Measurements from ENCODE around the gene ULK2.

Gene ULK2

DNA sequence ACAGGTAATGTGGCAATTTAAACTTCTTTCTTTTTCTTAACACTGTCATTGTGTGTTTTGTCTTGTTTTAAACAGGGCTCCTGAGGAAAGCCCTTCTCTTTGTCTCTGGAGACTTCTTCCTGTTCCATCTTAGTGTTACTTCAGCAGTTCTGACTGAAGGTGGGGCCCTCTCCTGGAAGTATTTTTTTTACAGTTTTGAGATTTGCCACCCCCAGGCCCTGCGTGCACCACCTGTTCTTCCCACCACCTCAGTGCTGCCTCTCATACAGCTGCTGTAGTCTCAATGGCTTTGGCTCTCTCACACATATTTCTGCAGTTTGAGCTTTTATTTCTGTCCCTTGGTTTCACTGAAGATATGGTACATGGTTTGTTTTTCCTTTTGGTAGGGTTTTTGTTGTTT is 67.2 kb downstream of the ULK2 start:
- no peaks in the 10 kb centered on the region for H3K27me3 Mint-ChIP-seq
- DNase-seq (ENCODE audit: low spot score in 2 of 2) = no peak
- peaks cover 18% of the 10 kb centered on the region for H3K36me3 Mint-ChIP-seq
- no peak for ATAC-seq (ENCODE audit: low read depth)
- H3K9me3 Mint-ChIP-seq = peaks cover 7% of the 10 kb centered on the region
- H3K4me1 Mint-ChIP-seq = peaks cover 3% of the 10 kb centered on the region
- H3K4me3 Mint-ChIP-seq = no peak overlapping the region
- no peak overlapping the region for H3K27ac Mint-ChIP-seq

DNA sequence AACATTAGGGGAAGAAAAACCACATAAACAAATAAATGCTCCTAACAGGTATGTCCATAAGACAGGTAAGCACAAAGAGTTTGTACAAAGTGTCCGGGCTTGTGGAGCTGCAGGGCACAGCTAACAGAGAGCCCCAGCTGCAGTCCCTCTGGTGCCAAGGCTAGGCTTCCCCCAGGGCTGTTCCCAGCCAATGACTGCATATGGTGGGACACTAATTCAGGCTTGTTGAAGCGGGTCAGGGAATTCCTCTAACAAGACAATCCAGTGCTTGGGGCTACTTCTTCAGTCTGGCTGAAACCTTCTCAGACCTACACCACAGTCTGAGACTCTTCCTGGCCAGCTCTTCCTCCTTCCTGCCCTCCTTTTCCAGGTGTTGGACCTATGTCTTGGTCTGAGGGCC is 67.9 kb downstream of the ULK2 start:
- ATAC-seq (ENCODE audit: low read depth) (no peak), DNase-seq (ENCODE audit: low spot score in 2 of 2) (no peak)
- peaks cover 22% of the 10 kb centered on the region for H3K36me3 Mint-ChIP-seq
- no peak overlapping the region for H3K27ac Mint-ChIP-seq
- H3K9me3 Mint-ChIP-seq = peaks cover 7% of the 10 kb centered on the region
- no peaks in the 10 kb centered on the region for H3K27me3 Mint-ChIP-seq
- no peak overlapping the region for H3K4me3 Mint-ChIP-seq
- H3K4me1 Mint-ChIP-seq = peaks cover 3% of the 10 kb centered on the region

DNA sequence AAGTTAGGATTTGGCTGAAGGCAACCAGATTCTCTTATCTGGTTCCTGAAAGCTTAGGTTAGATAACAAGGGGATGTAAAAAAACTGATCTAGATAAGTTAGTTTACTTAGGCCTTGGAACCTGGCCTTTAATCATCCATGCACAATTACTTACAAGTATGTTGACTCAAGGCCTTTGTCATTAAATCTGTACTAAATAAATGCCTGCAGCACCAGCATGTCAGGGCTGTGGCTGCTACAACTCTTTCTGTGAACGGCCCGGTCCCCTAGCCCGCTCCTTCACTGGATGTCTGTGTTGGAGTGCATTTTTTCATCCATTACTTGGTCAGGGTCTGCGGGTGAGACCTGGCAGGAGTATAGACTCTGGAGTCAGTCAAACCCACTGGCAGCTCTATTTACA is 71.3 kb downstream of the ULK2 start:
- Mint-ChIP-seq H3K4me3 (no peak overlapping the region), H3K27ac (no peak overlapping the region)
- no peak for ATAC-seq (ENCODE audit: low read depth)

DNA sequence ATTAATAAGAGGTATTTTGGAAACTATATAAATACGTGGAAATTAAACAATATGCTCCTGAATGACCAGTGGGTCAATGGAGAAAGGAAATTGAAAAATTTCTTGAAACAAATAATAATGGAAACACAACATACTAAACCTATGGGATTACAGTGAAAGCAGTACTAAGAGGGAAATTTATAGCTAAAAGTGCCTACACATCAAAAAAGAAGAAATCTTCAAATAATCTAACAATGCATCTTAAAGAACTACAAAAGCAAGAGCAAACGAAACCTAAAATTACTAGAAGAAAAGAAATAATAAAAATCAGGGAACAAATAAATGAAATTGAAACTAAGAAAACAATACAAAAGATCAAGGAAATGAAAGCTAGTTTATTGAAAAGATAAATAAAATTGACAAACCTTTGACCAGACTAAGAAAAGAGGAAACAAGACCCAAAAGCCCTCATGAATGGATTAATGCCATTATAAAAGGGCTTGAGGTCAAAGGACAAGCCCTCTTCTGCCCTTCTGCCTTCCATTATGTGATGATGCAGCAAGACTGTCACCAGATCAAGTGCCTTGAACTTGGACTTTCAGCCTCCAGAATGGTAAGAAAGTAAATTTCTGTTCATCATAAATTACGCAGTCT is 75.7 kb downstream of the ULK2 start:
- H3K4me3 Mint-ChIP-seq = no peak overlapping the region
- DNase-seq (ENCODE audit: low spot score in 2 of 2) (no peak), ATAC-seq (ENCODE audit: low read depth) (no peak)
- peaks cover 14% of the 10 kb centered on the region for H3K9me3 Mint-ChIP-seq
- H3K27me3 Mint-ChIP-seq = no peaks in the 10 kb centered on the region
- H3K4me1 Mint-ChIP-seq = no peaks in the 10 kb centered on the region
- H3K27ac Mint-ChIP-seq = no peak overlapping the region
- H3K36me3 Mint-ChIP-seq = peaks cover 45% of the 10 kb centered on the region

More for the DNA sequence above, 71.3 kb downstream of the ULK2 start:
- peaks cover 43% of the 10 kb centered on the region for H3K36me3 Mint-ChIP-seq
- DNase-seq (ENCODE audit: low spot score in 2 of 2) = no peak
- H3K27me3 Mint-ChIP-seq = no peaks in the 10 kb centered on the region
- H3K9me3 Mint-ChIP-seq = peaks cover 16% of the 10 kb centered on the region
- H3K4me1 Mint-ChIP-seq = peaks cover 3% of the 10 kb centered on the region

DNA sequence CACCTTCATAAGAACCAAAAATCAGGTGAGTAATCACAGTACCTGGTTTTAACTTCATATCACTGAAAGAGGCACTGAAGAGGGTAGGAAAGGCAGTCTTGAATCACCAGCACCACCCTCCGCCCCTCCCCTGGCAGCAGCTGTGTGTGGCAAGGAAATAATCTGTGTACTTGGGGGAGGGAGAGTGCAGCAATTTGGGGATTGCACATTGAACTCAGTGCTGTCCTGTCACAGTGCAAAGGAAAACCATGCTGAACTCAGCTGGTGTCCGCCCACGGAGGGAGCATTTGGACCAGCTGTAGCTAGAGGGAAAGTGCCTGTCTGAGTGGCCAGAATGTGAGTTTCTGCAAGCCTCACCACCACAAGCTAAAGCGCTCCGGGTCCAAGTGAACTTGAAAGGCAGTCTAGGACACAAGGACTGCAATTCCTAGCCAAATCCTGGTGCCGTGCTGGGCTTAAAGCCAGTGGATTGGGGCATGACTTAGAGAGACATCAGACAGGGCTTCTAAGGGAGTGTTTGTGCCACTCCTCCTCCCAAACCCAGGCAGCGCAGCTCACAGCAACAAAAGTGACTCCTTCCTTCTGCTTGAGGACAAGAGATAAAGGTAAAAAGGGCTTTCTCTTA is 79.9 kb downstream of the ULK2 start:
- no peaks in the 10 kb centered on the region for H3K4me1 Mint-ChIP-seq
- H3K9me3 Mint-ChIP-seq = no peaks in the 10 kb centered on the region
- no peak for DNase-seq (ENCODE audit: low spot score in 2 of 2)
- H3K4me3 Mint-ChIP-seq = no peak overlapping the region
- no peak overlapping the region for H3K27ac Mint-ChIP-seq
- peaks cover 13% of the 10 kb centered on the region for H3K36me3 Mint-ChIP-seq
- ATAC-seq (ENCODE audit: low read depth) = no peak
- no peaks in the 10 kb centered on the region for H3K27me3 Mint-ChIP-seq

DNA sequence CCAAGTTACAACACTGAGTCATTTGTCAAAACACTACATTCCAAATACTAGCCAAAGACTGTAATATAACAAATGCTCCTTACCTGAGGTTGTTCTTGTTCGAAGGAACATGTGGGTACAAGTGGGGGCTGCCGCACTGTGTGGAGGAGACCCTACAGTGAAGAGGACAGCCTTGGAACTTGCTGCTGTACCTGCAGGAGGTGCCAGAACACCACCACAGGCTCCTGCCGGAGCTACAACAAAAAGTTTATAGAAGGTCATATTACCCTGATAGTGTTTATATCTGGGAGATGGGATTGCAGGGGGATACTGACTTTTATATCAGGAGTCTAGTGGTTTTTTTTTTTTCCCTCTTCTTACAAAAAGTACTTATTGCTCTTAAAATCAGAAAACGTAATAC is 81.9 kb downstream of the ULK2 start:
- ATAC-seq (ENCODE audit: low read depth) (no peak), DNase-seq (ENCODE audit: low spot score in 2 of 2) (no peak)
- no peaks in the 10 kb centered on the region for H3K4me1 Mint-ChIP-seq
- no peaks in the 10 kb centered on the region for H3K27me3 Mint-ChIP-seq
- peaks cover 15% of the 10 kb centered on the region for H3K36me3 Mint-ChIP-seq
- H3K4me3 Mint-ChIP-seq = no peak overlapping the region
- H3K27ac Mint-ChIP-seq = no peak overlapping the region
- H3K9me3 Mint-ChIP-seq = no peaks in the 10 kb centered on the region

DNA sequence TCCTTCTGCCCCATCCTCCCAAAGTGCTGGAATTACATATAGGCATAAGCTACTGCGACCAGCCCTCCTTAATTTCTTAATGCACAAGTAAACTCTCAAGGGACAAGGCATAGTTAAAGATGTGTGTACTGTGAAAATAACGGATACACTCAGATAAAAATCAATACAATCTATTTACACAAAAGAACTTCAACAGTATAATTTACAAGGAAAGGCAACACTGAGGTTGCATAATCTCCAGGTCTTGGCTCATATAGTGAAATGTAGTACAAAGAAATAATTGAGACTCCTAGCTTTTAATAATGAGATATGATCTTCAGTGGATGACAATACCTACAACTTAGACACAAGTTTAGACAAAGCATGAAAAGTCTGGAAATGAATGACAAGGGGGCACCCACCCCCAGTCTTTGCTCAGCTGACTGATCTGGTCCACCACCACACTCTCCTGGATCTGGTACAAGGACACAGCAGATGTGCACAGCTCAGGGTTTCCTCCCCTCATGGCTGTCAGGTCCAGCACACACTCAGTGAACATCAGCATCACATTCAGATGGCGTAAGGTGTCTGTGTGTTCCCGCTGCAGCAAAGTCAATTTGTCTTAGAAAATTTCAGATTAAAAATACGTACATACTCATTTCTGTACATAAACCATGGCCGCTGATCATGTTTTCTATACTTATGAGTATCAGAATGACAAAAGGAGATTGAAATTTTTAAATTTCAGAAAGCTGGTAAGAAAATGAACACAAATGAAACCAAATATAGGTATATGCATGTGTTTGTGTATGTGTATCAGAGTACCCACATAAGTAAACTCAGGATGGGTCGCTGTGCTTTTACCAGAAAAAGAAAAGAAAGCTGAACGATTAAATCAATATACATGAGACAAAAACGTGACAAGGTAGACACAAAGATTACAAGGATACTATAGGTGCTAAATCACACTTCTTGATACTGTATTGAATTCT is 86.0 kb downstream of the ULK2 start:
- no peak for ATAC-seq (ENCODE audit: low read depth)
- Mint-ChIP-seq H3K36me3 (peaks cover 8% of the 10 kb centered on the region), H3K9me3 (no peaks in the 10 kb centered on the region), H3K27ac (peak overlapping the region; percentile 20), H3K27me3 (peaks cover 1% of the 10 kb centered on the region), H3K4me1 (no peaks in the 10 kb centered on the region), H3K4me3 (no peak overlapping the region)
- DNase-seq (ENCODE audit: low spot score in 2 of 2) = no peak

DNA sequence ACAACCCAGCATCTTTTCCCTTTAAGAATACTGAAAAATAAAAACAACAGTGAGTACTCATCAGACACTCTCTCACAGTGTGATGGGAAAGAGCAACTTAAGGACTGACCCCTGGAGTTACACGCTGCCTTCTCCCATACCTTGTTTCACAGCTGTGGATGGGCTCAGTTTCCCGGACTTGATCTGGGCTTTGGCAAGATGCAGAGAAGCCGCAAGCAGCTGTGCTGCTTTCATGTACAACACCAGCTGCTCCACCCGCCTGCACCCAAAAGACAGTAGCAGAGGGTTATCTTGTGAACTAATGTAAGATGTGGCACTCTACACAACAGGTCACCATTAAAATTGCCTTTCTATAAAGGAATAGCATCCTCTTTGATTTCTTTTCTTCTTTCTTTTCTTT is 86.9 kb downstream of the ULK2 start:
- DNase-seq (ENCODE audit: low spot score in 2 of 2) (no peak), ATAC-seq (ENCODE audit: low read depth) (no peak)
- H3K36me3 Mint-ChIP-seq = peaks cover 9% of the 10 kb centered on the region
- no peaks in the 10 kb centered on the region for H3K9me3 Mint-ChIP-seq
- H3K4me3 Mint-ChIP-seq = no peak overlapping the region
- no peaks in the 10 kb centered on the region for H3K4me1 Mint-ChIP-seq
- peaks cover 1% of the 10 kb centered on the region for H3K27me3 Mint-ChIP-seq
- no peak overlapping the region for H3K27ac Mint-ChIP-seq

DNA sequence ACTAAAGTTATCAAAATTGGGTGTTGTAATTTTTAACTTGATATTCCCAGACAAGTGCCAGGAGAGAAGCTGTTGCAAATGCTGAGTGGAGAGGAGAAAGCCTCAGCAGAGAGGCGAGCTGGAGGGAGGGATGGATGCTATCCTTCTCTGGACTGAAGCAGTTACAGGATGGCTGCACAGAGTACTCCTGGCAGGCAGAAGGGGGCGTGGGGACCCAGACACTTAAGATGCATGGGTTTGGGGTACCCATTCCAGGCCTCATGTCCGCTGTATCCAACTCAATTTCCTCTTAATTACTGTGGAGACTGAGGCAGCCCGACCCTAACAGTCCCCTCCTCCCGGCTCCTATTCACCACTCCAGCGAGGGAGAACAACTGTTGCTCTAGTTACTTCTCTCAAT is 94.2 kb downstream of the ULK2 start:
- Mint-ChIP-seq H3K4me1 (no peaks in the 10 kb centered on the region), H3K36me3 (peaks cover 2% of the 10 kb centered on the region), H3K9me3 (no peaks in the 10 kb centered on the region), H3K27ac (no peak overlapping the region), H3K27me3 (peaks cover 1% of the 10 kb centered on the region), H3K4me3 (no peak overlapping the region)
- no peak for DNase-seq (ENCODE audit: low spot score in 2 of 2)
- no peak for ATAC-seq (ENCODE audit: low read depth)

DNA sequence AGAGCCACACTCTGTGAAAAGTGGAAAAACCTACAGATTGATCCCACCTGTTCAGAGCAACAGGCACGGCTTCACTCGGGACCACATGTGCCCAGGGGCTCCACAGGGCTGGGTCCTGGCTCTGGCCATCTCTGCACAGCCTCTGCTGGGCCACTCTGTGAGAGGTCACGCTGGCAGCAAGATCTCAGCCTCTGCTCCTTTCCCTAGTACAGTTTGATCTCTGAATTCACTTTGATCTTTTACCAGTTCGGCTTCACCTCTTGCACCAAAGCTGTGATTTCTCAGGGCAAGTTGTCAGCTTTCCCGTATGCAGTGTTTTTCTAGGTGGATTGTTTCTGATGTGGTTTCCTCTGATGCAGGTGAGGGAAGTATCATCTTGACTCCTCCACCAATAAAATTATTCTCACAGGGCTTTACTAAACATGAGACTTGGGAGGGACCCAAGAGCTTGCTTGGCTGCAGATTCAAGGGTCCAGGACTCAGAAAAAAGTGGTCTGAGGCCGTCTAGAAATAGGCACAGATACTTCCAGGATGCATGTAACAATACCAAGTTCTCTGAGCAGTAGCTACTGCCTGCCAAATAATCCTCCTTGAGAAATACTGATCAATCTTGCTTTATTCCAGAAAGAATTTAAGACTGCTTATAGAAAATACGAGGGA is 95.6 kb downstream of the ULK2 start:
- Mint-ChIP-seq H3K4me1 (no peaks in the 10 kb centered on the region), H3K4me3 (no peak overlapping the region), H3K27me3 (no peaks in the 10 kb centered on the region), H3K27ac (no peak overlapping the region), H3K9me3 (no peaks in the 10 kb centered on the region), H3K36me3 (peaks cover 2% of the 10 kb centered on the region)
- no peak for ATAC-seq (ENCODE audit: low read depth)
- DNase-seq (ENCODE audit: low spot score in 2 of 2) = no peak

DNA sequence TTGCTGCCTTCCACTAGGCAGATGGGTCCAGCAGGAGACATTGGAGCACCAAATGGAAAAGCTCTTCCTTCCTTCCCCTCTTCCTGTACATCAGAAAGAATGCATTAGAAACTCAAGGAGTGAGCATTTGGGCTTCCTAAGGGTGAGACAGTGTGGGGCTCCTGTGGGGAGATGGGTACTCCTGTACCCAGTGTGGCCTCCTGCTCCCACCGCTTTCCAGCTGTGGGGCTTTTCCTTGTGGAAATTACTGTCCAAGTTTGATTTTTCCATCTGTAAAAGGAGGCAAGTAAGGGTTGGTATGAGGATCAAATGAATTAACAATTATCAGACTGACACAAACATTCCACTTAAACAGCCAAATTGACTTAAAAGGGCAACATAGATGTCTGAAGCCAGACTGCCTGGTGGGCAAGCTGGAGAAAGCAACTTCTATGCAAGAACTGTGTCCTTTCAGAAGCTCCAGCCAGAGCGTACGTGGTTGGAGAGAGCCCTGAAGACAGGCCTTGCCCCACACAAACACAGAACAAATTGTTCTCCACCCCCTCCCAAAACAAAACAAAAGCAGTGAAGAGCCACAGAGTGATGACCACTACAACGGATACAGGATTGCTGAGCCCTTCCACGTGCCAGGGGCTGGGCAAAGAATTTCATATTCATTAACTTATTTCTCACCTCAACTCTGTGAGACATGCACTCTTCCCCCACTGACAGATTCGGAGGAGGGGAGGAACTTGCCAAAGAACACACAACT is 96.6 kb downstream of the ULK2 start:
- DNase-seq (ENCODE audit: low spot score in 2 of 2) (no peak), ATAC-seq (ENCODE audit: low read depth) (no peak)
- no peaks in the 10 kb centered on the region for H3K27me3 Mint-ChIP-seq
- H3K4me1 Mint-ChIP-seq = no peaks in the 10 kb centered on the region
- H3K9me3 Mint-ChIP-seq = no peaks in the 10 kb centered on the region
- no peak overlapping the region for H3K27ac Mint-ChIP-seq
- H3K36me3 Mint-ChIP-seq = no peaks in the 10 kb centered on the region
- H3K4me3 Mint-ChIP-seq = no peak overlapping the region

DNA sequence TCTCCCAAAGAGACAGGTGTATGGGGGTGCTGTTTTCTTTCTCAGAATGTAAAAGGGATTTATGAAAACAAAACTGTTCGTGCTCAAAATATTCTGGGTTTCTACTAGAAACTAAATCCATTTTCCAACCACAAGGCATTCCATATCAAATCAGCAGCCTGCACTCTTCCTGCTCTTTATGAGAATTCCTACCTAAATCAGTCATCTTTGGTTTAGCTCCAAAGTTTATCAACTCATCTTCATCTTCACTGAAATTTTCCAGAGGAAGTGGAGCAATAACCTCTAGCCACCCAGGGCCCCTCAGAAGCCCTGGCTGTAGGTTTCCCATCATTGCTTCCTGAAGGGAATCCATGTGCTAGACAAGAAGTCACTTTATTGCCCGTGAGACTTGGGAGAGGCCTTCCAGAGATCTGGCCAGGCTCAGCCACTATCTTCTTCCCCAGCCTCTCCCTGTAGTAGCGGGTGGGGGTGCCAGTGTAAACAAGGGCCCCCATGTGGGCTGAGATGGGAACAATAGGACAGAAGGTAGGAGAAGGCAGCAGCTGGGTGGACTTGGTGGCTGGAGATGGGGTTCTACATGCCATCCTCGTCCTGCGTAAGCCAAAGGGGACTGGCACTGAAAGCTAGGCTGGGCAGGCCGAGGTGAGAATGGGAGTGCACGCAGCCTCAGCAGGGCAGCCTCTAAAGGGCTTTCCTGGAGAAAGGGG is 97.6 kb downstream of the ULK2 start:
- Mint-ChIP-seq H3K27me3 (no peaks in the 10 kb centered on the region), H3K9me3 (no peaks in the 10 kb centered on the region), H3K4me3 (no peak overlapping the region), H3K27ac (no peak overlapping the region), H3K36me3 (no peaks in the 10 kb centered on the region), H3K4me1 (no peaks in the 10 kb centered on the region)
- ATAC-seq (ENCODE audit: low read depth) (no peak), DNase-seq (ENCODE audit: low spot score in 2 of 2) (no peak)
